Femur (tissue), 1 donor: ENCODE results near the gene C1orf56.

ENCODE experiments used
- DNase-seq: peaks from one replicate; pipeline ENCODE4 v3.0.0-alpha.2; 2017

The C1orf56 gene, protein sequence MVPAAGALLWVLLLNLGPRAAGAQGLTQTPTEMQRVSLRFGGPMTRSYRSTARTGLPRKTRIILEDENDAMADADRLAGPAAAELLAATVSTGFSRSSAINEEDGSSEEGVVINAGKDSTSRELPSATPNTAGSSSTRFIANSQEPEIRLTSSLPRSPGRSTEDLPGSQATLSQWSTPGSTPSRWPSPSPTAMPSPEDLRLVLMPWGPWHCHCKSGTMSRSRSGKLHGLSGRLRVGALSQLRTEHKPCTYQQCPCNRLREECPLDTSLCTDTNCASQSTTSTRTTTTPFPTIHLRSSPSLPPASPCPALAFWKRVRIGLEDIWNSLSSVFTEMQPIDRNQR

DNA sequence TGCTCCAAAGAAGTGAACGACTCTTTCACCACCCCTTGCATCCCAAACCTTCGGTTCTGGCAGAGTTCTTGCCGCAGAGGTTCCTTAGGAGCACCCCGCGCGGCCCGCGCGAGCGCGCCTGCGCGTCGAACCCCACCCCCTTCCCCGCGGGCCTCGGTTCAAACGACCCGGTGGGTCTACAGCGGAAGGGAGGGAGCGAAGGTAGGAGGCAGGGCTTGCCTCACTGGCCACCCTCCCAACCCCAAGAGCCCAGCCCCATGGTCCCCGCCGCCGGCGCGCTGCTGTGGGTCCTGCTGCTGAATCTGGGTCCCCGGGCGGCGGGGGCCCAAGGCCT, at the start of gene C1orf56:
C1orf56 (plus strand) TSS at position 161 of the 334 bp plus-strand sequence; CDS start at position 258, 97 bp downstream.
- DNase-seq: peak; percentile 86

DNA sequence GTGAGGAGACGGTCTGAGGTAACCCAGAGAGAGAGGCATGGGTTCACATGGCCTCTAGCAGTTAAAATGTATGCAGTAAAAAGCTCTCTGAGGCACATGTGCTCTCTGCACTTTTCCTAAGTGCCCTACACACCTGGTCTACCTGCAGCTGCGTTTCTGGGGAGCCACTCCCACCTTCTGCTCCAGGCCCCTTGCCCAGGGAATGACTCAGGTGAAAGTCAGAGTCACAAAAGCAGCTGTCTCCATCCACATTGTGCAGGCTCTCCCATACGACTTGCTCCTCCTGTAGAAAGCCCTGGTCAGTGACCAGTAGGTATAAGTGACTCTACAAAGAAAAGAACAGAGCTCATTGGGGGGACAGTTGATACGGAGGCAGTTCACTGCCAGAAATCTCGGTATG, 49.6 kb upstream of the C1orf56 start:
- DNase-seq: no peak

DNA sequence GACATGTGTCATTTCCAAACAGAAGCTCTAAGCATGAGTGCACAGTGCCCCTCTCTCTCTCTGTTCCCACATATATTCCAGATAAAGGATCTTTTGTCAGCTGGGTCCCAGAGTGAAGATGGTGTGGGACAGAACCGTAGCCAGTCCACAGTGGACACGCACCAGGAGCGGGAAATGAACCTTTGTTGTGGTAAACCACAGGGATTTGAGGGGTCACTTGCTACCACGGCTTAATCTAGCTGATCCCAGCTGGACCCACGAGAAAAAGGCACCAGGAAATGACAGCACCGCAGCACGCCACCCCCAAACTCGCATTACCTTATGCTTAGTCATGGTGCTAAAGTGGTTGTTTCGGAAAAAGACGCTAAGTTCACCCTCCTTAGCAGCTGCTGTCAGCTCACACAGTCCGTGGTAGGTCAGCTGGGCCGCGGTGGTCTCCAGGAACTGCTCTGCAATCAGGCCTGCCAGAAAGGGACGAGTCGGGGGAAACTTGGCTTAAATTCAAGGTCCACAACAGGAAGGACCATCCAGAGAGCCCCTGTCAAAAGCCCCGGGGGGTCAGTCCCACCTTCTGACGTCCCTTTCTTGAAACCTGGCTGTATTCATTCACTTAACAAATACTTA, 48.4 kb upstream of the C1orf56 start:
- no peak for DNase-seq

DNA sequence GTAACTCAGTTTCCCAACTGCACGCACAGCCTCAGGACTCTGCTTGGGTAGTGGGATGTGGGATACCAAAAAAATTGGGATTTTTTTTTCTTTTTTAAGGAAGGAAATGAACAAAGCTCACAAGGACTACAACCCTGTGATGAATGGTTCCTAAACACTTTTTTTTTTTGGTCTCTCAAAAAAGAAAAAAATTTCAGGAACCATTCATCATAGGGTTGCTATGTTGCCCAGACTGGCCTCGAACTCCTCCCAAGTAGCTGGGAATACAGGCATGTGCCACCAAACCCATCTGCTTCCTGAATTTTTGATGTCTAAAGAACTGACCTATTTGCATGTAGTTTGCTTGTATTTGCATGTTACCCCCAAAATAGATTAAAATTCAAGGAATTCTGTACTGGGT, 47.6 kb upstream of the C1orf56 start:
- no peak for DNase-seq

DNA sequence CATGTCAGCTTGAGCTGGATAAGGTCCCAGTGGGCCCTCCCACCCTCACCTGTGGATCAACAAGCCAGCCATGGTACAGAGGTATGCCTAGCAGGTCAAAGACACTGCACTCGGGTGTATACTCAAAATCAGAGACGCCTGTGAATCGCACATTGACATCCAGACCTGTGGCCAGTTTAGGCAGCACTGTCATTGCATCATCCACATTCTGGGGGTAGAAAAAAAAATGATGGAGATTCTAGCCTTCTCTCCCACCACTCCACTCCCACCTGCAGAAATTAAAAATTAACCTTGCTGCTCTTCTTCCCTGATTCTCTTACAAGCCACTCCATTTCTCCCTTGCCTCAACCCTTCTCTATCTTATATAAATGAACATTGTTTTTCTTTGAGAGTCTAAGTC, 47.1 kb upstream of the C1orf56 start:
- no peak for DNase-seq

DNA sequence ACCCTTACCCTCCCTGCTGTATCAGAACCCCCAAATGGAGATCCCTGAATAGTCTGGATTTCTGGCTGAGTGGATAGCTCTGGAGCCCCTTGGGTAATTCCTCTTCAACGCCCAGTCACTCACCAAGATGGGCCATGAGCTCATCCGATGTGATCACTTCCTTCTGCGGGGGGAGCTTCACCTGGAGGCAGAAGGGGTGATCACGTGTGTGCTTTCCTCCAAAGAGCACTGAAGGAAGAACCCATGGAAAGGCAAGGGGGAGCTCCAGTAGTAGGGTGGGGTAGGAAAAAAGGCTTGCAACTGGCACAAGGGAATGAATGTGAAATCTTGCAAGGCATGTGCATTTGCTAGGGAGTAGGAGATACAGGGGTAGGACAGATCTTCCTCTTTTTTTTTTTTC, 45.9 kb upstream of the C1orf56 start:
- no peak for DNase-seq

DNA sequence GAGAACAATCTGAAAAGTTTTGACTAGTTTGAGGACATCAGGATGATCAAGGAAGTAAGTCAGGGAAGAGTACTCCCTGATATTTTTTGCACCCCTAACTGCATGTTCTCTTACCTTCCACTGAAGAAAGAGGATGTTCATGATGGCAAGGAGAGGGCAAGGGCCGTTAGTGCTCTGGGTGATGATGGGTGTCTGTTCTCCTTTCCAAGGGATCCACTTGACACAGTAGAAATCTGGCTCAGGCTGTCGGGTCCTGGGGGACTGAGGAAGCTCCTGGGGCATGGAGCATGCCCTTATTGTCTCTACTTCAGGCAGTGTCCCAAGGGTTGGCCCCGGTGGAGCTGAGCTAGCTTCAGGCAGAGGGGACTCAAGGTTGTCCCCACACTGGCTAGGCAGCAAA, 45.5 kb upstream of the C1orf56 start:
- no peak for DNase-seq

DNA sequence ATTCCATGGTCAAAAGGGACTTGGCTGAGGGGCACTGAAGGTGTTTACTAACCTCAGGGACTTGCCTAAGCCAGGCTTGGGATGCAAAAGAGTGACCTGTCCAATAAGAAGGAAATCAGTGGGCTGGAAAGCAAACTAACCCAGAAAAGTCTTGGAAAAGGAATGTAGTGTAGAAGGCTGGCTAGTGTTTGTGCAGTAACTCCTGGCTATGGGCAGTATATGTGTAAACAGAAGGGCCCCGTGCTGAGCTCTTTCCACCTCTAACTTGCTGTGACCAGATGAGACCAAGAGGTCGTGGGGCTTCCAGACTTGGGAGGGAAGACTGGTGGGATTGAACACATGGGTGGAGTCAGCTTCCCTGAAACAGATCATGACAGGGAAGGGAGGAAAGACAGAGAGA, 44.9 kb upstream of the C1orf56 start:
- DNase-seq: no peak

DNA sequence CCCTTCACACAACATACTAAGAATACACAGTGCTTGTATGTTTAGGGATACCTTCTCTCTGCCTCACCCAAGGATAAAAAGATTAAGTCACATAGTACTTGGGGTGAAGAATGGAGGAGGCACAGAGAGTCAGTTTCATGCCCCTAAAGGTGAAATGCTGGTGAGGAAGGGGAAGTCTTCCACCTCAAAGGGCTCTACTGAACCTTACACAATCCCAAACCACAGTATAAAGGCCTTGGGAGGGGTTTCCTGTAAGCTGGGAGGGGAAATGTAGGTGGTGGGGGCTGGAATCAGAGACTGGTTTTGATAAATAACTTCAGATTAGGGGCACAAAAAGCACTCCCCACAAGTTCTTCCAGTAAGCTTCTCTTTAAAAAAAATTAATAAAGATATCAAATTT, 44.4 kb upstream of the C1orf56 start:
- DNase-seq: no peak

DNA sequence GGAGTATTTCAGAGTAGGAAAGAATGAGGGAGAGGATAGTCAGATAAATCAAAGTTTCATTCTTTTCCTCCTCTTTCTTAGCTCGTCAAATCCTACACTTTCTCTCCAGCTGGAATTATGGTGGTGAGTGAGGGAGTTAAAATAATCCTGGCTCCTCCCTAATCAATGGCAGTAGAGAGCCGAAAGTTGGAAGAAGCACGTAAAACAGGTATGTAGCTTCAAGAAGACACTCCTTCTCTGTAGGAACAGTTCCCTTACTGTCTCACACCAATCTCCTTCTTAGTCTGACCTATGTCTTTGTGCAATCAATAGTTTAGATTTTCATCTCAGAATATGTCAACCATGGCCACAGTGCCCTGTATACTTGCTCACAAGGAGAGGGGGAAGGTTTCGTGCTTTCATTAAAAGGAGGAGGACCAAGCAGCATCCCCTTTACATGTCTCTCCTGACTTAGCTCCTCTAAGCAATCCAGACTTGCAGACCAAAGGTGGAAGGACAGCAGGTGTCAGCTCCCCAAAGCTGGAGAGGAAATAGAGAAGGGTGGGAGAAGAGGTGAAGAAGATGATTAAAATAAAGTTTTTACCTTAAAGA, 41.7 kb upstream of the C1orf56 start:
- no peak for DNase-seq

DNA sequence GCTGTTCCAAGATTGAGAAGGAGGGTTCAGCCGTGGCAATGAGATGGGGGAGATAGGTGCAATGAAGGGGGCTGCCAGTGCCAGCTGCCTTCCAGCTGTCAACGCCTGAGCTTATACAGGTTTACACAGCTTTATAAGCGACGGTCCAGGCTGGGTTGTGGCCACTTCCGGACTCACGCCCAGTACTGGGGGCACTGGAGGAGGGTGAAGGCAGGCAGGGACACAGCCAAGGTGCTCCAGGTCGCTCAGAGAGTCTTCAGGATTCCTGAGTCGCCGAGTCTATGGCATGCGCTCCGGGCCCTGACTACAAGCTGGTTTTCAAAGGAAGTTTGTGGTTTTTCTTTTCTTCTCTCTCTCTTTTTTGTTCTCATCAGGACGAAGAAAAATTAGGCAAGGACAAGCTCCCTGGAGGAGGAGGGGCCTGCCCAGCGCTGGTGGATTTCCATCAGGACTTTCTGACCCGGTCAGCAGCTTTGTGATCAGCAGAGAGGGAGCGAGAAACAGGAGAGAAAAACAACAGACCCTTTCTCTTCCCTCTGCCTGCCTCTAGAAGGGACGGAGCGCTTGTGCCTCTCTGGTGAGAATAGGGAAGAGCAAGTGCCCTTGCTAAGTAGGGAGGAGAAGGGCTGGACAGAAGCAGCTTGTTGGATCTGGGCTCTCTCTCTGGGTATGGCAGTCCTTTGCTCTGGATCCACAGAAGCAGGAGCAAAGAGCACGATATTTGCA, 41.1 kb upstream of the C1orf56 start, which contains the start of gene MINDY1:
MINDY1 (minus strand) TSS at position 576 of the 726 bp plus-strand sequence. CDS start 4,285 bp downstream, outside the sequence.
- DNase-seq: peak; percentile 86

DNA sequence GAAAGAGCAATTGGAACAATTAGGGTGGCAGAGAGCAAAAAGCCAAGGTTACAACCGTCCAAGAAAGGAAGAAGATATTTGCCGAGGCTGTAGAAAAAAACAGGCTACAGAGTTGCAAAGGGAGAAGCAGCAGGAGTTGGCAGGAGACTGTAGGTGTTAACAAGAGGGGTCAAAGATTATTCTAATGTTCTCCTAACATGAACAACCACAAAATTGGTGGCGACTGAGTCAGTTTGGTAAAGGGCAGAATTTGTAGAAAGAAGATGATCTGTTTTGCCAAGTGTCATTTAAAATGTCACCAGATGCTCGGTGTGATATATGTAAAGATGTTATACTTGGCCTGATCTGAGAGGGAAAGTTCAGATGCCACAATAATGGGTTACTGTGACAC, 39.7 kb upstream of the C1orf56 start:
- no peak for DNase-seq

DNA sequence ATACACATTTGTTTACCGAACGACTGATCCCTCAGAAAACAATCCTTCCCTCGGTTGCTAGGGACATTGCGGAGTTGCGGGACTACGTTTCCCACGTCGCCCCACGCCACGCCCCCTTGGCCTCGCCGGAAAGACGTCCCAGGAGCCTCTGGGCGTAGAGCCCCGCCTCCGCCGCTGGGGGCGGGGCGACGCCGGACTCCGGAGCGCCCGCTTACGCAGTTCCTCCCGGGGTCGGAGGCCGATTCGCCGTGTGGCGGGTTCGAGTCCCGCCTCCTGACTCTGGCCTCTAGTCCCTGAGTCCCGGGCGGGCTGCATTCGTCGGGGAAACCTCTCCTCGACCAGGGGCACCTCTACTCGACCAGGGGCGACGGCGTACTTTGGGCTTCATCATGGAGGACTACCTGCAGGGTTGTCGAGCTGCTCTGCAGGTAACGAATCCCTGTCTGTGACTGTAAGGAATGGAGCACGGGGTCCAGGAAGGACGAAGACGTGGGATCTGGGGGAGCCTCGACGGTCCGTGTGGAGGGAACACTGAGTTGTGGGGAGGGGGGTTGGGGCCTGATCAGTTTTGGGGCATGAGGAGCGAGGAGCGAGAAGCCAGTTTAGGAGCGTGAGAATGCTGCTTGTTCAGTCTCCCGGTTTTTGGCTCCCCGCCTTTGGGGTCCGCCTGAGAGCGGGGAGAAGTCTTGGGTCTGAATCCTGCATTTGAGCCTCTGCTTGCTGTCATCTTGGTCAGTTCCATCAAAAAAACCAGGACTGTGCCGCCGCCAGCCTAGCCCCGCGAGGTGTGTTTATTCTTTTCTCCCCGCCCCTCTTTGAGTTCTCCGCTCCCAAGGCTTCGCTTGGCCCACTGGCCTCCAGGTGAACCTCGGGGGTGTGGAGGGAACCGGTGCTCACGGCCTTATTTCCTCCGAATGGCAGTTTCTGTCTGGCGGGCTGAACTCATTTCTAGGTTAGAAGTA, 39.0 kb upstream of the C1orf56 start, which contains the start of gene PRUNE1:
PRUNE1 (plus strand) TSS at position 206 of the 962 bp plus-strand sequence; CDS start at position 390, 184 bp downstream.
- DNase-seq: peak; percentile 97

DNA sequence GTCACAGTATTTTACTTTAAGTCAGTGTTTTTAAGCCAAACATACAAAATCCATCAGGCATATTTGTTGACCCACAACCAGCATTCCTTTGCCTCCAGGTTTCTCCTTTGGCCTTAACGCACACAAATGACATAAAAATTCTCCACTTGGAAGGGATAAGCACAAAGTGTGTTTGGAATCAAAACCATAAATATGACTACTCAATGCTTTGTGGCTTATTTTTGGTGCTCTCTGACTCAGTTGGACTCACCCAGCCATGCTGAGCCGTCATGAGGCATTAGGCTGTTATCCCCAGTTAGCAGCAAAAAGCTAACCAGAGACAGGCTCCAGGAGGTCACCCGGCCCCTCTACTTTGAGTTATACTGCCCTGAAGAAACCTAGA, 38.4 kb upstream of the C1orf56 start:
- no peak for DNase-seq

DNA sequence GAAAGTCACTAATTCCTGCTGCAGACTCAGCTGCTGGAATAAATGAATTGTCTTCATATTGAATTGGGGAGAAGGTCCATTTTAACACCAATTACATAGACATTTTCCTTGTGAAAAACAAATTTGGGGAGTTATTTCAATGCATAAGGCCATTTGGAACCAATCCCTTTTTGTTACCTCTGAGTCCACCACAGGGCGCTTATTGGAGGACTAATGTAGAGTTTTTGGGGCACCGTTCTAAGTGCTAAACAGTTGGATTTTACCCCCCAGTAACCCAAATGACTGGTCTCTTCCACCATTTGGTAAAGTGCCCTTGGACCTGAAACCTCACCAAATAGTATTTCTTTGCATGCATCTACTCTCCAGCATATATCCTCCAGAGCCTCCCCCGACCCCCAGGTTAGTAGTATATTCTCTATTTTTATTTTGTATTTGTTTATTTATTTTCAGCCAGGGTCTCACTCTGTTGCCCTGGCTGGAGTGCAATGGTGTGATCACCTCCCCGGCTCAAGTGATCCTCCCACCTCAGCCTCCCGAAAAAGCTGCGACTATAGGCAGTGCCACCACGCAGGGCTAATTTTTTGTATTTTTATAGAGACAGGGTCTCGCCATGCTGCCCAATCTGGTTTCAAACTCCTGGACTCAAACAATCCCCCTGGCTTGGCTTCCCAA, 37.7 kb upstream of the C1orf56 start:
- DNase-seq: no peak

DNA sequence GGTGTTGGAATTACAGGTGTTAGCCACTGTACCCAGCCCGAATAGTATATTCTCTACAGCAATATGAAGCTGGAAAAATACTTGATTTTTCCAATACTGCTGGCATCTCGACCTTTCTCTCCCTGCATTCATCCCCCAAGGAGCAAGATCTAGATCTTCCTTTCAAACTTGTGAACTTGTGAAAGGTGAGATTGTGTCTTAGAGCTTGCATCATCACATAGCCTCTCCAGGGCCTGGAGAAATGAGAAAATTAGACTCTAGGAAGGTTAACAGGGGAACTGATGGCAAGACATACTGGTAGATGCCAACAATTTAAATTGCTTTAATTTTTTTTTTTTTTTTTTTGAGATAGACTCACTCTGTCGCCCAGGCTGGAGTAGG, 37.2 kb upstream of the C1orf56 start:
- no peak for DNase-seq

DNA sequence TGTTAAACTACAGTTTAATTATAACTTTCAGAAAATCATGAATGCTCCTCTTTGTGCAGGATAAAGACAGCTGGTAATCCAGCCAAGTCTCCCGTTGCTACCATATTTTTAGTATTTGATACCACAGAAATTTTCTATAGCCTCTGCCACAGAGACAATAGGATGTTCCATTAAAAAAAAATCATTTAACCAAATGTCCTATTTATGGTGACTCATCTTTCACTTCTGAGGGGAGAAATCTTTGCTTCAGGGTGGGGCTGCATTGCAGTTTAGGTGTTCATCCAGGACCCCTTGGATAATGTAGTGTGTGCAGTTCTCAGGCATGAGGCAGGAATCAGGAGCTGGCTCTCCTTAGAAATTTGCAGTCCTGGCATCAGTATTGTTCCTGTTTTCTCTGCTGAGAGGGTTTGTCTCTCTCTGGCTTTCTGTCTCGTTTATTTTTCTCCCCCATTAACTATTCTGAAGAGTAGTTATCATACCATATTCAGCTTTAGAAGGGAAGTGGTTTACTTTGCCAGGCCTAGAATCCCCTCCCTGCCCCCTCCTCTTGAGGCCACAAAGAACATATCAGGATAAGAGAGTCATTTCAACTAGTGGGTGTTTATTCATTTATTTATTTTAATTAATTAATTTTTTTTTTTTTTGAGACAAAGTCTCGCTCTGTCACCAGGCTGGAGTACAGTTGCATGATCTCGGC, 36.2 kb upstream of the C1orf56 start:
- DNase-seq: no peak

DNA sequence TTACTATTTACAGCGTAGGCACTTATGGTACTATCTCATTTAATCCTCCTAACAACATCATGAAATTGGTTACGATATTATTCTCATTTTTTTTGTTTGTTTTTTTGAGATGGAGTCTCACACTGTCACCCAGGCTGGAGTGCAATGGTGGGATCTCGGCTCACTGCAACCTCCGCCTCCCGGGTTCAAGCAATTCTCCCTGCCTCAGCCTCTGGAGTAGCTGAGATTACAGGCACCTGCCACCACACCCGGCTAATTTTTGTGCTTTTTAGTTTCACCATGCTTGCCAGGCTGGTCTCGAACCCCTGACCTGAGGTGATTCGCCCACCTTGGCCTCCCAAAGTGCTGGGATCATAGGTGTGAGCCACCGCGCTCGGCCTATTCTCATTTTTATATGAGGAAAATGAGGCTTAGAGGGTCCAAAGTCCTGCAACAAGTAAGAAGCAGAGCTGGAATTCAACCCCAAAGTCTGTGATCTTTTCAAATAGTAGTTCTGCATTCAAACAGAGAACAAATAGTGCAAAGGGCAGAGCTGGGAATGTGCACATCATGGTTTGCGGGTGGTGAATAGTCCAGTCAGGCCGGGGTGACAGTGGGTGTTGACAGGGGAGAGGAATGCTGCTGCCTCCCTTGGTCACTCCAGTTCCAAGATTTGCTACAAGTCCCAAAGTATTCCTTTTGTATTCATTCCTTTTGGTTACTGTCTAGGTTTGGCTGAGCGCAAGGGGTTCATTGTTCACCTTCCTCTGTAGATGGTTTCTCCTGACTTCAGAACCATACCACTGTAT, 34.7 kb upstream of the C1orf56 start:
- DNase-seq: no peak

DNA sequence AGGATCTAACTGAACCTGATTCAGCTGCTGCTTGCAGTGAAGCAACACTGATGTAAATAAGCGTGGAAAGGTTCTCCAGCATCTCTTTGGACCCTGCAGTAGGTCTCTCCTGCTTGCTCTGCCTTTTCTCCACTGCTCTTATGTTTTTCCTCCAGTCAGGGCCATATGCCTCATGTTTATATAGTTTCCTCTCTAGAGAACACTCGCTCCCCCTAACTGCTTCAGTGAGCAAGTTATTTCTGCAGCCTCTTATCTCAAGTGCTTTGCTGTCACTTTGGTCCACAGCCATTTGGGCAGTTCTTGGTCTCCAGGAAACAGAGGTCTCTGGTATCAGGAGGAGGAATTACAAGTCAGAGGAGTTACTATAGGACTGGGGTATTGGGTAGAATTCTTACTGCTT, 34.0 kb upstream of the C1orf56 start:
- no peak for DNase-seq

DNA sequence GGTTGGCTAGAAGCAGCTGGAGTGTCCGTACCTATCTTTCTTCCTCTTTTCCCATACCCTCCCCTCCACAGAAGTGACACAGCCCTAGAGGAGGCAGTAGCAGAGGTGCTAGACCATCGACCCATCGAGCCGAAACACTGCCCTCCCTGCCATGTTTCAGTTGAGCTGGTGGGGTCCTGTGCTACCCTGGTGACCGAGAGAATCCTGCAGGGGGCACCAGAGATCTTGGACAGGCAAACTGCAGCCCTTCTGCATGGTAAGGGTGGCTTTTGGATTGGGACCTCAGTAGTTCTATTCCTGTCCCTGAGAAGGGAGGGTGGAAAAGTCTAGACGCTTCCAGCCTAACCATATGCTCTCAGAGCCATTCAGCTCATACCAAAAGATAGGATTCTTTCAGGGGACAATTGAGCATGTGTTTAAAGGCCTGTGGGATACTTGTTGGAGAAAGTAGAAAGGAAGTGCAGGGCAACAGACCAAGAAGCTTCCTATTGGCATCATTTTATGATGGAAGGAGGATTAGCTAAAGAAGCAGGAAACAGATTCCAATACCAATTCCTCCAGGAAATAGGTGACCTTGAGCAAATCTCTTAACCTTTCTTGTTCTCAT, 22.9 kb upstream of the C1orf56 start:
- peak; percentile 74 for DNase-seq
